Measurements from ENCODE around the gene MAD2L1BP.

DNA sequence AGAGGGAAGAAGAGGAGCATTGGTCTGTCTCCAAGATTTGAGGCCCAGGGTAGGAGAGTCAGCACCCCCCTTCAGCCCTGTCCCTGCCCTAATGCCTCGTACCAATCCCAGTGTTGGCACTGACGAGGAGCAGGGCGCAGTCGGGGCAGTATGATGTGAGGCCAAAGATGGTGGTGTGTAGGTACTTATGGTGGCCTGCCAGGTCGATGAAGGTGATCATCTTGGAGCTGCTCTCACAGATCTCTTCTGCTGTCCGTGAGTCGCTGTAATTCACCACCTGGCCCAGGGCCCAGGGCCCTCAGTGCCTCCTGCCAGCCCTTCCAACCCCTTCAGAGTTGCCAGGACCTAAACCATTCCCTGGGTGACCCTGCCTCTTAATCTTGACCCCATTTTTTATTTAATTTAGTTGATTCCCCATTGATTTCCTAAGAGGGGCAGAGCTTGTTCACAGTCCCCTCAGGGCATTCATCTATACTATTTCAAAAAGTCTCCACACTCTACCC, 10.8 kb upstream of the MAD2L1BP start:
- no peak for TF ChIP-seq POLR2A (IDR thresholded peaks at IDR 0.05)
- TF ChIP-seq, protein P1, sequence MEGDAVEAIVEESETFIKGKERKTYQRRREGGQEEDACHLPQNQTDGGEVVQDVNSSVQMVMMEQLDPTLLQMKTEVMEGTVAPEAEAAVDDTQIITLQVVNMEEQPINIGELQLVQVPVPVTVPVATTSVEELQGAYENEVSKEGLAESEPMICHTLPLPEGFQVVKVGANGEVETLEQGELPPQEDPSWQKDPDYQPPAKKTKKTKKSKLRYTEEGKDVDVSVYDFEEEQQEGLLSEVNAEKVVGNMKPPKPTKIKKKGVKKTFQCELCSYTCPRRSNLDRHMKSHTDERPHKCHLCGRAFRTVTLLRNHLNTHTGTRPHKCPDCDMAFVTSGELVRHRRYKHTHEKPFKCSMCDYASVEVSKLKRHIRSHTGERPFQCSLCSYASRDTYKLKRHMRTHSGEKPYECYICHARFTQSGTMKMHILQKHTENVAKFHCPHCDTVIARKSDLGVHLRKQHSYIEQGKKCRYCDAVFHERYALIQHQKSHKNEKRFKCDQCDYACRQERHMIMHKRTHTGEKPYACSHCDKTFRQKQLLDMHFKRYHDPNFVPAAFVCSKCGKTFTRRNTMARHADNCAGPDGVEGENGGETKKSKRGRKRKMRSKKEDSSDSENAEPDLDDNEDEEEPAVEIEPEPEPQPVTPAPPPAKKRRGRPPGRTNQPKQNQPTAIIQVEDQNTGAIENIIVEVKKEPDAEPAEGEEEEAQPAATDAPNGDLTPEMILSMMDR (IDR thresholded peaks at IDR 0.05) = no peak

Data from gastroesophageal sphincter (tissue), 3 donors.